ENCODE measurements around the gene PLCB1.
"Not testable (repeated sequence)": the region's sequence is repeated elsewhere in the genome, so short reads cannot be mapped to it uniquely, and the experiment has no call there.

Gene PLCB1

GRCh38 chr20:8322662-8323217, 190.7 kb downstream of the PLCB1 start:
- in situ Hi-C loops (cut with MboI; ENCODE audit: low sequenced_read_pairs), result no loop called here

- in situ Hi-C loops (cut with MboI; ENCODE audit: low sequenced_read_pairs), result no loop called here
Observed at GRCh38 chr20:8326191-8326590, 194.1 kb downstream of the PLCB1 start.

- in situ Hi-C loops (cut with MboI; ENCODE audit: low sequenced_read_pairs), result no loop called here
Observed at GRCh38 chr20:8326899-8327298, 194.8 kb downstream of the PLCB1 start.

- in situ Hi-C loops (cut with MboI; ENCODE audit: low sequenced_read_pairs), result no loop called here
Observed at GRCh38 chr20:8328189-8328588, 196.1 kb downstream of the PLCB1 start.

- in situ Hi-C loops (cut with MboI; ENCODE audit: low sequenced_read_pairs), result no loop called here
Observed at GRCh38 chr20:8330319-8330784, 198.3 kb downstream of the PLCB1 start.

GRCh38 chr20:8330785-8331695, 199.0 kb downstream of the PLCB1 start:
- in situ Hi-C loops (cut with MboI; ENCODE audit: low sequenced_read_pairs), result no loop called here

- in situ Hi-C loops (cut with MboI; ENCODE audit: low sequenced_read_pairs), result no loop called here
Observed at GRCh38 chr20:8331740-8332412, 199.8 kb downstream of the PLCB1 start.

GRCh38 chr20:8334641-8335040, 202.6 kb downstream of the PLCB1 start:
- in situ Hi-C loops (cut with MboI; ENCODE audit: low sequenced_read_pairs), result no loop called here

- in situ Hi-C loops (cut with MboI; ENCODE audit: low sequenced_read_pairs), result no loop called here
Observed at GRCh38 chr20:8335059-8335458, 203.0 kb downstream of the PLCB1 start.

GRCh38 chr20:8335495-8336195, 203.6 kb downstream of the PLCB1 start:
- in situ Hi-C loops (cut with MboI; ENCODE audit: low sequenced_read_pairs), result no loop called here

- in situ Hi-C loops (cut with MboI; ENCODE audit: low sequenced_read_pairs), result no loop called here
Observed at GRCh38 chr20:8339349-8339748, 207.3 kb downstream of the PLCB1 start.

- in situ Hi-C loops (cut with MboI; ENCODE audit: low sequenced_read_pairs), result no loop called here
Observed at GRCh38 chr20:8342391-8342790, 210.3 kb downstream of the PLCB1 start.

GRCh38 chr20:8344106-8344505, 212.0 kb downstream of the PLCB1 start:
- in situ Hi-C loops (cut with MboI; ENCODE audit: low sequenced_read_pairs), result no loop called here

- in situ Hi-C loops (cut with MboI; ENCODE audit: low sequenced_read_pairs), result no loop called here
Observed at GRCh38 chr20:8344631-8345030, 212.6 kb downstream of the PLCB1 start.

GRCh38 chr20:8346700-8347270, 214.7 kb downstream of the PLCB1 start:
- in situ Hi-C loops (cut with MboI; ENCODE audit: low sequenced_read_pairs), result no loop called here

GRCh38 chr20:8350225-8350624, 218.2 kb downstream of the PLCB1 start:
- in situ Hi-C loops (cut with MboI; ENCODE audit: low sequenced_read_pairs), result not testable (repeated sequence)

- in situ Hi-C loops (cut with MboI; ENCODE audit: low sequenced_read_pairs), result no loop called here
Observed at GRCh38 chr20:8352486-8352885, 220.4 kb downstream of the PLCB1 start.

- in situ Hi-C loops (cut with MboI; ENCODE audit: low sequenced_read_pairs), result no loop called here
Observed at GRCh38 chr20:8353512-8353911, 221.4 kb downstream of the PLCB1 start.

GRCh38 chr20:8355453-8355852, 223.4 kb downstream of the PLCB1 start:
- in situ Hi-C loops (cut with MboI; ENCODE audit: low sequenced_read_pairs), result no loop called here

- in situ Hi-C loops (cut with MboI; ENCODE audit: low sequenced_read_pairs), result no loop called here
Observed at GRCh38 chr20:8356806-8357205, 224.7 kb downstream of the PLCB1 start.

- in situ Hi-C loops (cut with MboI; ENCODE audit: low sequenced_read_pairs), result no loop called here
Observed at GRCh38 chr20:8357703-8358102, 225.6 kb downstream of the PLCB1 start.

All from HL-60/S4 treated with phorbol 12-myristate 13-acetate at 8.2 ng/mL for 4 days and 3 days (cell line).